Natural killer cell (primary cell): Measurements from ENCODE around the gene DGKB. TPM values are rescaled to one million over a fixed set of nuclear protein-coding genes. Genes with fewer than 3 reads are reported as not detected.

Experiments
- ATAC-seq, 3 donors: fragments of 150-1000 bp in 2 of 3; fragments of 200-7000 bp in 1 of 3; cut with Tn5 transposase; 1 replicate in 1 of 3; 2 replicates in 2 of 3; pipeline ENCODE4 v1.10.0; 2021; ENCODE audit warnings: mild to moderate bottlenecking in 2 of 3, moderate library complexity in 2 of 3
- DNase-seq, 2 donors: peaks; one replicate each; pipeline versions ENCODE4 v3.0.0 to v3.0.0-alpha.2; 2013 to 2021; ENCODE audit warnings: mixed read lengths in 1 of 2
- H3K27ac ChIP-seq: one replicate; pipeline ENCODE4 v1.5.1; 2013; ENCODE audit warnings: mild to moderate bottlenecking, low read length
- H3K27me3 ChIP-seq: one replicate; pipeline ENCODE4 v1.6.1; 2013; ENCODE audit warnings: low read length; ENCODE audit not compliant: control insufficient read depth, insufficient read depth
- H3K36me3 ChIP-seq: one replicate; pipeline ENCODE4 v1.6.1; 2013; ENCODE audit warnings: low read length; ENCODE audit not compliant: control insufficient read depth, insufficient read depth
- H3K4me1 ChIP-seq: one replicate; pipeline ENCODE4 v1.6.1; 2013; ENCODE audit warnings: low read length; ENCODE audit not compliant: control insufficient read depth, insufficient read depth
- H3K4me3 ChIP-seq: one replicate; pipeline ENCODE4 v1.5.1; 2013; ENCODE audit warnings: low read length
- H3K9me3 ChIP-seq: one replicate; pipeline ENCODE4 v1.6.1; 2013; ENCODE audit warnings: low read length; ENCODE audit not compliant: control insufficient read depth, insufficient read depth
- H3K27ac Mint-ChIP-seq, 2 donors: one replicate each; pipeline ENCODE4 v1.8.0; 2022; ENCODE audit warnings: mild to moderate bottlenecking in 2 of 2, mixed read lengths in 2 of 2, moderate library complexity in 1 of 2
- H3K27me3 Mint-ChIP-seq, 2 donors: one replicate each; pipeline ENCODE4 v1.8.0; 2022; ENCODE audit warnings: low read depth in 2 of 2, mixed read lengths in 2 of 2
- H3K36me3 Mint-ChIP-seq: one replicate; pipeline ENCODE4 v1.8.0; 2022; ENCODE audit warnings: mixed read lengths
- H3K4me1 Mint-ChIP-seq, 2 donors: one replicate each; pipeline ENCODE4 v1.8.0; 2022; ENCODE audit warnings: mixed read lengths in 2 of 2
- H3K4me3 Mint-ChIP-seq: one replicate; pipeline ENCODE4 v1.8.0; 2022; ENCODE audit warnings: mild to moderate bottlenecking, moderate library complexity, mixed read lengths
- H3K9me3 Mint-ChIP-seq, 2 donors: one replicate each; pipeline ENCODE4 v1.8.0; 2022; ENCODE audit warnings: mixed read lengths in 2 of 2
- WGBS: methylation state at CpG from one replicate; pipeline ENCODE4 v1.1.7; 2013; ENCODE audit warnings: missing lambda C conversion rate; ENCODE audit not compliant: insufficient coverage; 5-methylcytosine and 5-hydroxymethylcytosine counted together
- intact Hi-C: fragments of 100-400 bp; cut with micrococcal nuclease; formaldehyde crosslinking; loops from one replicate; pipeline ENCODE4 v1.14.2; 2022
- total RNA-seq, 4 donors: library from RNA; stranded (reverse); fragments of 120-200 nt in 1 of 4; gene quantifications; one replicate each; pipeline versions ENCODE4 v1.2.3 to v1.2.4, GENCODE V29; 2013 to 2022
- TF ChIP-seq, protein P1 (sequence below): fragments of 200-600 bp; IDR thresholded peaks from one replicate; pipeline ENCODE4 v1.8.0; 2022; ENCODE audit warnings: antibody characterized with exemption

The DGKB gene
- total RNA-seq, 3 donors from 2014 or later (not counting 1 experiment from before 2014, with no cell fraction given) = not detected

GRCh38 chr7:14582010-14582409 lies 320.5 kb downstream of the DGKB start:
- Histone ChIP-seq H3K9me3 (no peaks in the 10 kb centered on the region), H3K4me1 (no peaks in the 10 kb centered on the region), H3K4me3 (no peak overlapping the region), H3K27me3 (no peaks in the 10 kb centered on the region), H3K27ac (no peak overlapping the region), H3K36me3 (no peaks in the 10 kb centered on the region)
- Mint-ChIP-seq H3K27me3 (no peaks in the 10 kb centered on the region), H3K27ac (no peak overlapping the region), H3K9me3 (peaks cover 5 to 20% of the 10 kb centered on the region in 2 donors), H3K36me3 (peaks cover 6% of the 10 kb centered on the region), H3K4me3 (no peak overlapping the region), H3K4me1 (no peaks in the 10 kb centered on the region)
- no peak for DNase-seq
- WGBS = 75% methylated on average over 2 of the region's 4 CpGs
- intact Hi-C loops = no loop called here
- TF ChIP-seq, protein P1, sequence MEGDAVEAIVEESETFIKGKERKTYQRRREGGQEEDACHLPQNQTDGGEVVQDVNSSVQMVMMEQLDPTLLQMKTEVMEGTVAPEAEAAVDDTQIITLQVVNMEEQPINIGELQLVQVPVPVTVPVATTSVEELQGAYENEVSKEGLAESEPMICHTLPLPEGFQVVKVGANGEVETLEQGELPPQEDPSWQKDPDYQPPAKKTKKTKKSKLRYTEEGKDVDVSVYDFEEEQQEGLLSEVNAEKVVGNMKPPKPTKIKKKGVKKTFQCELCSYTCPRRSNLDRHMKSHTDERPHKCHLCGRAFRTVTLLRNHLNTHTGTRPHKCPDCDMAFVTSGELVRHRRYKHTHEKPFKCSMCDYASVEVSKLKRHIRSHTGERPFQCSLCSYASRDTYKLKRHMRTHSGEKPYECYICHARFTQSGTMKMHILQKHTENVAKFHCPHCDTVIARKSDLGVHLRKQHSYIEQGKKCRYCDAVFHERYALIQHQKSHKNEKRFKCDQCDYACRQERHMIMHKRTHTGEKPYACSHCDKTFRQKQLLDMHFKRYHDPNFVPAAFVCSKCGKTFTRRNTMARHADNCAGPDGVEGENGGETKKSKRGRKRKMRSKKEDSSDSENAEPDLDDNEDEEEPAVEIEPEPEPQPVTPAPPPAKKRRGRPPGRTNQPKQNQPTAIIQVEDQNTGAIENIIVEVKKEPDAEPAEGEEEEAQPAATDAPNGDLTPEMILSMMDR = no peak
- no peak for ATAC-seq

- Mint-ChIP-seq H3K27ac (no peak overlapping the region), H3K36me3 (no peaks in the 10 kb centered on the region), H3K4me3 (no peak overlapping the region), H3K4me1 (no peaks in the 10 kb centered on the region), H3K9me3 (peaks cover 5 to 19% of the 10 kb centered on the region in 2 donors), H3K27me3 (no peaks in the 10 kb centered on the region)
- Histone ChIP-seq H3K4me1 (no peaks in the 10 kb centered on the region), H3K27ac (no peak overlapping the region), H3K36me3 (no peaks in the 10 kb centered on the region), H3K9me3 (no peaks in the 10 kb centered on the region), H3K27me3 (no peaks in the 10 kb centered on the region), H3K4me3 (no peak overlapping the region)
- no peak for DNase-seq
- intact Hi-C loops = no loop called here
- no peak for ATAC-seq
- 68% methylated on average over 2 of the region's 2 CpGs for WGBS
- TF ChIP-seq, protein P1 = no peak
Measured at GRCh38 chr7:14579971-14580370, 322.6 kb downstream of the DGKB start.

GRCh38 chr7:14576578-14576977 lies 326.0 kb downstream of the DGKB start:
- Mint-ChIP-seq H3K9me3 (peaks cover 9 to 21% of the 10 kb centered on the region in 2 donors), H3K27me3 (no peaks in the 10 kb centered on the region), H3K27ac (no peak overlapping the region), H3K4me1 (no peaks in the 10 kb centered on the region), H3K4me3 (no peak overlapping the region), H3K36me3 (peaks cover 3% of the 10 kb centered on the region)
- Histone ChIP-seq H3K36me3 (no peaks in the 10 kb centered on the region), H3K4me3 (no peak overlapping the region), H3K4me1 (no peaks in the 10 kb centered on the region), H3K27ac (no peak overlapping the region), H3K9me3 (no peaks in the 10 kb centered on the region), H3K27me3 (no peaks in the 10 kb centered on the region)
- TF ChIP-seq, protein P1 = no peak
- DNase-seq (no peak), ATAC-seq (no peak)
- 96% methylated on average over 3 of the region's 3 CpGs for WGBS
- intact Hi-C loops = no loop called here
